H9 (cell line): ENCODE data around the gene GGA2. TPM values are rescaled to one million over a fixed set of nuclear protein-coding genes. Genes with fewer than 3 reads are reported as not detected.

Experiments
- DNase-seq: peaks from one replicate; pipeline ENCODE4 v3.0.0-alpha.2; 2017
- H2AFZ ChIP-seq: one replicate; pipeline ENCODE4 v1.6.1; 2013; ENCODE audit warnings: mild to moderate bottlenecking, low read length, control low read depth, moderate library complexity
- H2AK5ac ChIP-seq: 2 replicates; pipeline ENCODE4 v1.6.1; 2013; ENCODE audit warnings: low read length, control low read depth, mixed read lengths; ENCODE audit not compliant: insufficient read length
- H2BK120ac ChIP-seq: one replicate; pipeline ENCODE4 v1.6.1; 2013; ENCODE audit warnings: low read depth, mild to moderate bottlenecking, low read length, control low read depth, inconsistent platforms; ENCODE audit not compliant: poor library complexity, severe bottlenecking
- H2BK12ac ChIP-seq: 2 replicates; pipeline ENCODE4 v1.6.1; 2013; ENCODE audit warnings: low read length, control low read depth, mixed read lengths, low read depth; ENCODE audit not compliant: insufficient read length
- H2BK15ac ChIP-seq: 2 replicates; pipeline ENCODE4 v1.6.1; 2013; ENCODE audit warnings: low read depth, low read length, control low read depth
- H2BK20ac ChIP-seq: one replicate; pipeline ENCODE4 v1.6.1; 2013; ENCODE audit warnings: low read depth, mild to moderate bottlenecking, low read length, control low read depth, inconsistent platforms; ENCODE audit not compliant: poor library complexity, severe bottlenecking
- H2BK5ac ChIP-seq: 2 replicates; pipeline ENCODE4 v1.6.1; 2013; ENCODE audit warnings: low read length, control low read depth, mixed read lengths; ENCODE audit not compliant: insufficient read length
- H3K14ac ChIP-seq: 2 replicates; pipeline ENCODE4 v1.6.1; 2013; ENCODE audit warnings: low read length, control low read depth; ENCODE audit not compliant: insufficient read depth
- H3K18ac ChIP-seq: 2 replicates; pipeline ENCODE4 v1.6.1; 2013; ENCODE audit warnings: low read depth, mild to moderate bottlenecking, mixed read lengths, low read length, control low read depth; ENCODE audit not compliant: insufficient read length
- H3K23ac ChIP-seq: 2 replicates; pipeline ENCODE4 v1.6.1; 2013; ENCODE audit warnings: low read length, control low read depth, mixed read lengths, low read depth; ENCODE audit not compliant: insufficient read length
- H3K23me2 ChIP-seq: 2 replicates; pipeline ENCODE4 v1.6.1; 2013; ENCODE audit warnings: low read depth, mild to moderate bottlenecking, mixed read lengths, low read length, control low read depth; ENCODE audit not compliant: insufficient read length, poor library complexity, severe bottlenecking
- H3K27ac ChIP-seq: 2 replicates; pipeline ENCODE4 v1.5.1; 2013; ENCODE audit warnings: low read length, control low read depth, mixed read lengths, low read depth; ENCODE audit not compliant: insufficient read length
- H3K27me3 ChIP-seq: 2 replicates; pipeline ENCODE4 v1.6.1; 2013; ENCODE audit warnings: low read length, control low read depth, inconsistent platforms; ENCODE audit not compliant: insufficient read depth
- H3K4ac ChIP-seq: 2 replicates; pipeline ENCODE4 v1.6.1; 2013; ENCODE audit warnings: low read depth, mild to moderate bottlenecking, control low read depth, inconsistent platforms, low read length, moderate library complexity
- H3K4me1 ChIP-seq: 2 replicates; pipeline ENCODE4 v1.6.1; 2013; ENCODE audit warnings: low read length, control low read depth, inconsistent platforms; ENCODE audit not compliant: insufficient read depth
- H3K4me2 ChIP-seq: 2 replicates; pipeline ENCODE4 v1.6.1; 2013; ENCODE audit warnings: low read length, control low read depth, mixed read lengths; ENCODE audit not compliant: insufficient read length, insufficient read depth
- H3K56ac ChIP-seq: 2 replicates; pipeline ENCODE4 v1.6.1; 2013; ENCODE audit warnings: low read depth, mild to moderate bottlenecking, mixed read lengths, low read length, control low read depth; ENCODE audit not compliant: insufficient read length
- H3K79me1 ChIP-seq: 2 replicates; pipeline ENCODE4 v1.6.1; 2013; ENCODE audit warnings: low read depth, mild to moderate bottlenecking, moderate library complexity, low read length, control low read depth, inconsistent platforms; ENCODE audit not compliant: insufficient read depth, poor library complexity, severe bottlenecking
- H3K79me2 ChIP-seq: 2 replicates; pipeline ENCODE4 v1.6.1; 2013; ENCODE audit warnings: low read length, control low read depth, inconsistent platforms; ENCODE audit not compliant: insufficient read depth
- H3K9ac ChIP-seq: 2 replicates; pipeline ENCODE4 v1.6.1; 2013; ENCODE audit warnings: low read length, control low read depth, mixed read lengths; ENCODE audit not compliant: insufficient read length; ENCODE audit errors: extremely low read depth
- H3K9me3 ChIP-seq: one replicate; pipeline ENCODE4 v1.6.1; 2013; ENCODE audit warnings: low read depth, low read length, inconsistent platforms; ENCODE audit not compliant: control insufficient read depth
- H3T11ph ChIP-seq: one replicate; pipeline ENCODE4 v1.6.1; 2013; ENCODE audit warnings: mild to moderate bottlenecking, low read length, control low read depth, inconsistent platforms
- H4K20me1 ChIP-seq: one replicate; pipeline ENCODE4 v1.6.1; 2013; ENCODE audit not compliant: control insufficient read depth, insufficient read length, insufficient read depth
- H4K5ac ChIP-seq: 2 replicates; pipeline ENCODE4 v1.6.1; 2013; ENCODE audit warnings: low read depth, mild to moderate bottlenecking, mixed read lengths, low read length, control low read depth; ENCODE audit not compliant: insufficient read length
- H4K8ac ChIP-seq: replicated peaks from 2 replicates; pipeline ENCODE4 v1.6.1; 2013; ENCODE audit warnings: low read length, control low read depth, mixed read lengths, low read depth; ENCODE audit not compliant: insufficient read length
- H4K91ac ChIP-seq: 2 replicates; pipeline ENCODE4 v1.6.1; 2013; ENCODE audit warnings: low read depth, mild to moderate bottlenecking, moderate library complexity, mixed read lengths, low read length, control low read depth; ENCODE audit not compliant: insufficient read length
- H3K27ac Mint-ChIP-seq, 3 experiments: 2 replicates in 2 of 3; 3 replicates in 1 of 3; pipeline ENCODE4 v1.8.0; 2020 to 2021; ENCODE audit warnings: mixed read lengths in 3 of 3, mild to moderate bottlenecking in 1 of 3, moderate library complexity in 1 of 3
- H3K27me3 Mint-ChIP-seq: 2 replicates; pipeline ENCODE4 v1.8.0; 2021; ENCODE audit warnings: low read depth, mild to moderate bottlenecking, moderate library complexity, mixed read lengths
- H3K36me3 Mint-ChIP-seq, 3 experiments: 2 replicates in 2 of 3; 3 replicates in 1 of 3; pipeline ENCODE4 v1.8.0; 2020 to 2021; ENCODE audit warnings: low read depth in 3 of 3, mixed read lengths in 3 of 3; ENCODE audit not compliant: insufficient read depth in 1 of 3
- H3K4me1 Mint-ChIP-seq, 2 experiments: 2 replicates each; pipeline ENCODE4 v1.8.0; 2020; ENCODE audit warnings: mixed read lengths in 2 of 2
- H3K4me3 Mint-ChIP-seq, 2 experiments: 2 replicates in 1 of 2; 3 replicates in 1 of 2; pipeline ENCODE4 v1.8.0; 2020 to 2021; ENCODE audit warnings: mild to moderate bottlenecking in 2 of 2, mixed read lengths in 2 of 2, moderate library complexity in 1 of 2
- H3K9me3 Mint-ChIP-seq, 2 experiments: 2 replicates in 1 of 2; 3 replicates in 1 of 2; pipeline ENCODE4 v1.8.0; 2020; ENCODE audit warnings: mild to moderate bottlenecking in 2 of 2, mixed read lengths in 2 of 2, moderate library complexity in 1 of 2
- WGBS: extraction: QIAGEN DNeasy Blood & Tissue Kit; methylation state at CpG from one replicate; pipeline ENCODE4 v1.1.7; 2013; ENCODE audit warnings: missing lambda C conversion rate, low lambda C conversion rate, mixed read lengths; ENCODE audit not compliant: insufficient read length; ENCODE audit errors: extremely low coverage; 5-methylcytosine and 5-hydroxymethylcytosine counted together
- total RNA-seq: library from RNA; stranded (reverse); gene quantifications from 2 replicates; pipeline ENCODE4 v1.2.1, GENCODE V29; 2021
- TF ChIP-seq, protein P1 (sequence below): fragments of 200-600 bp; sonication (generic); conservative IDR thresholded peaks from 3 replicates; pipeline ENCODE4 v1.8.0; 2021; ENCODE audit warnings: antibody characterized with exemption, mild to moderate bottlenecking

The GGA2 gene
- total RNA-seq, 1 experiment from 2014 or later, result 143 TPM

DNA sequence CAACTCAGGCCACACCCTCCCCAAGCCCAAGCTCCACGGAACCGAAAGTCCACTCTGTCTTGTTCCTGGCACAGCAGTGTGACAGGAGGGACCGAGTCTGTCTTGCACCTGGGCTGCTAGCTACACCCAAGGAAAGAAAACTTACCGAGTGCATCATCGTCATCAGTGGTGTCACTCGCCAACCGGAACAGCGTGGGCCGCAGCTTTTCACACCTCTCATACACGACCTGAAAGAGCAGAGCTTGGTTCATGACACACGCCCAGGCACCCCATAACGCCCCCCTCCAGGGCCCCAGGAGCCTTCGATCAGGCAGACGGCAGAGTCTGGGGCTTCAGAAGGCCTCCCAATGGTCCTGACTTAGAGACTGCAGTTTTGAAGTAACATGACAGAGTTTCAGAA is 27.5 kb downstream of the GGA2 start:
- no CpG with 5 or more reads among the region's 14 CpGs for WGBS
- H3K79me2 ChIP-seq, result no peaks in the 10 kb centered on the region
- H3K27ac ChIP-seq, result no peak overlapping the region
- DNase-seq, result no peak
- no peak overlapping the region for H2BK120ac ChIP-seq
- H3K9me3 Mint-ChIP-seq, result no peaks in the 10 kb centered on the region
- H3K18ac ChIP-seq, result no peak overlapping the region
- no peak overlapping the region for H3K4me2 ChIP-seq
- H3K4ac ChIP-seq, result no peak overlapping the region
- H3T11ph ChIP-seq, result no peak overlapping the region
- TF ChIP-seq, protein P1, sequence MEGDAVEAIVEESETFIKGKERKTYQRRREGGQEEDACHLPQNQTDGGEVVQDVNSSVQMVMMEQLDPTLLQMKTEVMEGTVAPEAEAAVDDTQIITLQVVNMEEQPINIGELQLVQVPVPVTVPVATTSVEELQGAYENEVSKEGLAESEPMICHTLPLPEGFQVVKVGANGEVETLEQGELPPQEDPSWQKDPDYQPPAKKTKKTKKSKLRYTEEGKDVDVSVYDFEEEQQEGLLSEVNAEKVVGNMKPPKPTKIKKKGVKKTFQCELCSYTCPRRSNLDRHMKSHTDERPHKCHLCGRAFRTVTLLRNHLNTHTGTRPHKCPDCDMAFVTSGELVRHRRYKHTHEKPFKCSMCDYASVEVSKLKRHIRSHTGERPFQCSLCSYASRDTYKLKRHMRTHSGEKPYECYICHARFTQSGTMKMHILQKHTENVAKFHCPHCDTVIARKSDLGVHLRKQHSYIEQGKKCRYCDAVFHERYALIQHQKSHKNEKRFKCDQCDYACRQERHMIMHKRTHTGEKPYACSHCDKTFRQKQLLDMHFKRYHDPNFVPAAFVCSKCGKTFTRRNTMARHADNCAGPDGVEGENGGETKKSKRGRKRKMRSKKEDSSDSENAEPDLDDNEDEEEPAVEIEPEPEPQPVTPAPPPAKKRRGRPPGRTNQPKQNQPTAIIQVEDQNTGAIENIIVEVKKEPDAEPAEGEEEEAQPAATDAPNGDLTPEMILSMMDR, result no peak
- H3K23me2 ChIP-seq, result no peaks in the 10 kb centered on the region
- no peak overlapping the region for H2BK15ac ChIP-seq
- no peak overlapping the region for H2BK5ac ChIP-seq
- H3K4me1 Mint-ChIP-seq, result no peaks in the 10 kb centered on the region
- H4K91ac ChIP-seq, result no peak overlapping the region
- no peaks in the 10 kb centered on the region for H3K27me3 ChIP-seq
- no peak overlapping the region for H4K8ac ChIP-seq
- no peak overlapping the region for H3K56ac ChIP-seq
- no peak overlapping the region for H3K4me3 Mint-ChIP-seq
- no peak overlapping the region for H3K23ac ChIP-seq
- H2BK12ac ChIP-seq, result no peak overlapping the region
- H2AFZ ChIP-seq, result no peak overlapping the region
- H4K5ac ChIP-seq, result no peak overlapping the region
- H3K27ac Mint-ChIP-seq, result peak overlapping the region in 1 of 3 experiments; percentile 0; a peak in 1 of 7 replicates
- no peaks in the 10 kb centered on the region for H3K4me1 ChIP-seq
- no peaks in the 10 kb centered on the region for H3K9me3 ChIP-seq
- peaks cover 69 to 93% (median 92%) of the 10 kb centered on the region in 3 experiments; a peak in 6 of 7 replicates for H3K36me3 Mint-ChIP-seq
- no peak overlapping the region for H2AK5ac ChIP-seq
- no peaks in the 10 kb centered on the region for H3K79me1 ChIP-seq
- no peak overlapping the region for H3K9ac ChIP-seq
- no peak overlapping the region for H3K14ac ChIP-seq
- H2BK20ac ChIP-seq, result no peak overlapping the region
- H4K20me1 ChIP-seq, result no peaks in the 10 kb centered on the region
- H3K27me3 Mint-ChIP-seq, result no peaks in the 10 kb centered on the region
